Cardiac fibroblast (primary cell): Measurements from ENCODE around the gene NEK6.

Experiments used
- DNase-seq, 2 donors: peaks; one replicate each; pipeline versions ENCODE4 v3.0.0 to v3.0.0-alpha.2; 2010; ENCODE audit warnings: low read depth in 2 of 2
- H3K4me3 ChIP-seq, 2 donors: replicated peaks in 1 of 2; 1 replicate in 1 of 2; 2 replicates in 1 of 2; pipeline ENCODE4 v1.5.1; 2011; ENCODE audit warnings: low read depth in 2 of 2, low read length in 2 of 2, mild to moderate bottlenecking in 2 of 2, moderate library complexity in 1 of 2
- TF ChIP-seq, protein P1 (sequence below): IDR thresholded peaks from one replicate; pipeline ENCODE4 v1.5.1; 2011; ENCODE audit warnings: low read depth, mild to moderate bottlenecking, low read length, inconsistent platforms

The NEK6 gene

GRCh38 chr9:124269556-124269955 lies 11.8 kb downstream of the NEK6 start:
- no peak overlapping the region for H3K4me3 ChIP-seq
- TF ChIP-seq, protein P1, sequence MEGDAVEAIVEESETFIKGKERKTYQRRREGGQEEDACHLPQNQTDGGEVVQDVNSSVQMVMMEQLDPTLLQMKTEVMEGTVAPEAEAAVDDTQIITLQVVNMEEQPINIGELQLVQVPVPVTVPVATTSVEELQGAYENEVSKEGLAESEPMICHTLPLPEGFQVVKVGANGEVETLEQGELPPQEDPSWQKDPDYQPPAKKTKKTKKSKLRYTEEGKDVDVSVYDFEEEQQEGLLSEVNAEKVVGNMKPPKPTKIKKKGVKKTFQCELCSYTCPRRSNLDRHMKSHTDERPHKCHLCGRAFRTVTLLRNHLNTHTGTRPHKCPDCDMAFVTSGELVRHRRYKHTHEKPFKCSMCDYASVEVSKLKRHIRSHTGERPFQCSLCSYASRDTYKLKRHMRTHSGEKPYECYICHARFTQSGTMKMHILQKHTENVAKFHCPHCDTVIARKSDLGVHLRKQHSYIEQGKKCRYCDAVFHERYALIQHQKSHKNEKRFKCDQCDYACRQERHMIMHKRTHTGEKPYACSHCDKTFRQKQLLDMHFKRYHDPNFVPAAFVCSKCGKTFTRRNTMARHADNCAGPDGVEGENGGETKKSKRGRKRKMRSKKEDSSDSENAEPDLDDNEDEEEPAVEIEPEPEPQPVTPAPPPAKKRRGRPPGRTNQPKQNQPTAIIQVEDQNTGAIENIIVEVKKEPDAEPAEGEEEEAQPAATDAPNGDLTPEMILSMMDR: no peak
- DNase-seq: no peak

- TF ChIP-seq, protein P1: no peak
- DNase-seq: peak in 1 of 2 donors; percentile 79
- H3K4me3 ChIP-seq: no peak overlapping the region
Observed at GRCh38 chr9:124270504-124271335, 13.0 kb downstream of the NEK6 start.

DNA sequence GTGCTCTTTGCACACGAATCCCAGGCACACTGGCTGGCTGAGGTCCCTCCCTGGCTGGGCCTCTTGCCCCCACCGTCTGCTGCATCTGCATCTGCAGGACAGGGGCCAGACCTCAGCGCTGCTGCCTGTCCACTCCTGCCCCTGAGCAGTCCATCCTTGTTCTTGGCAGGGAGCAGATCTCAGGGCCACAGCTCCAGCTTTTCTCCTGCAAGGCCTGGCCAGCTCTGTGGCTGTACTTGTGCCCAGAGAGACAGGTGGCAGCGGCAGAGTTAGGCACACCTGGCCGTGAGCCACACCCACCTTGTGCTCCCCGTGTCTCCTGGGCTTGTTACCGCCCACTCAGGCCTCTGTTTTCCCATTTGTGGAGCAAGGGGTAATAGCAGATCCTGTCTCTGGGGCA lies 13.9 kb downstream of the NEK6 start:
- DNase-seq: no peak
- no peak overlapping the region for H3K4me3 ChIP-seq
- TF ChIP-seq, protein P1: no peak

DNA sequence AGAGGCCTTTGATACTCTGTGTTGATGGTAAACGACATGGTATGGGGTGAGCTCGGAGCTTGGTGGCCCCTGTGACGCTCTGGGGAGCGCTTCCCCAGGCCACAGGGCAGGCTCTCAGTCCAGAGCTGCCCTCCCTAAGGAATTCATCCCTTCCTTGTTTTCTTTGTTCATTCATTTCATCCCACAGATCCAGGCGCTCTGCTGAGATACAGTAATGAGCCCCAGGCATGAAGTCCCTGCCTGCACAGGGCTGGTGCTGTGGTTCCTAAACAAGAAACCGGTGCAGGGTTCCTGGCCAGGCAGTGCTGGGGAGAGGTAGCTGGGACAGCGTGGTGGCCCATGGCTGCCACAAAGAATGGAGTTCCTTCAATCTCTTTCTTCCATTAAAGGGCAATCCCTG lies 14.4 kb downstream of the NEK6 start:
- no peak for DNase-seq

DNA sequence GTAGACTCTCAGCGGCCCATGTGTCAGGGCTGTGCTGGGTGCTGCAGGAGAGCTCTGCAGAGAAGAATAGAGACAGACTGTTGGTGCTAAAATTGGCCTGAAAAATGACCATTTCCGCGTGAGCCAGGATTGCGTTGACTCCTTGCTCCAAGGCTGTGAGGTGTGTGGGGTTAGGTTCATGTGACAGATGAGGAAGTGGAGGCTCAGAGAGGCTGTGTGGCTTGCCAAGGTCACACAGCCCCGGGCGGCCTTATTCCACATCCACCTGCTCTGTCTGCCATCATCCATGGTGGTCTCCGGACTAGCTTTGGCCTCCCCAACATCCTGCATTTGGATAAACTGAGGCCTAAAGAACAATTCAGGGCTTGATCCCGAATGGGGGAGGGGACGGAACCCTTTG lies 15.2 kb downstream of the NEK6 start:
- no peak for DNase-seq
- H3K4me3 ChIP-seq: no peak overlapping the region
- TF ChIP-seq, protein P1: no peak

More for the DNA sequence above, 14.4 kb downstream of the NEK6 start:
- H3K4me3 ChIP-seq: no peak overlapping the region
- TF ChIP-seq, protein P1: no peak

GRCh38 chr9:124273427-124274160 lies 15.8 kb downstream of the NEK6 start:
- TF ChIP-seq, protein P1: no peak
- DNase-seq: no peak
- H3K4me3 ChIP-seq: no peak overlapping the region
